Mesothelial cell of epicardium (in vitro differentiated cells): Measurements from ENCODE around the gene GPT2. TPM values are rescaled to one million over a fixed set of nuclear protein-coding genes. Genes with fewer than 3 reads are reported as not detected.

Experiments
- DNase-seq, 2 experiments: peaks; one replicate each; pipeline ENCODE4 v3.0.0; 2021; ENCODE audit warnings: low spot score in 2 of 2; ENCODE audit not compliant: unreplicated experiment in 2 of 2
- H3K27ac Mint-ChIP-seq: 2 replicates; pipeline ENCODE4 v1.8.0; 2021; ENCODE audit warnings: mixed read lengths
- H3K27me3 Mint-ChIP-seq: 2 replicates; pipeline ENCODE4 v1.8.0; 2021; ENCODE audit warnings: low read depth, mixed read lengths
- H3K36me3 Mint-ChIP-seq: 2 replicates; pipeline ENCODE4 v1.8.0; 2021; ENCODE audit warnings: mixed read lengths
- H3K4me1 Mint-ChIP-seq: 2 replicates; pipeline ENCODE4 v1.8.0; 2021; ENCODE audit warnings: mixed read lengths
- H3K4me3 Mint-ChIP-seq: 2 replicates; pipeline ENCODE4 v1.8.0; 2021; ENCODE audit warnings: mild to moderate bottlenecking, moderate library complexity, mixed read lengths
- H3K9me3 Mint-ChIP-seq: 2 replicates; pipeline ENCODE4 v1.8.0; 2021; ENCODE audit warnings: mixed read lengths
- total RNA-seq: library from RNA; stranded (reverse); gene quantifications from 3 replicates; pipeline ENCODE4 v1.2.1, GENCODE V29; 2021
- TF ChIP-seq, protein P1 (sequence below): fragments of 200-600 bp; sonication (generic); IDR thresholded peaks from one replicate; pipeline ENCODE4 v1.5.0; 2021; ENCODE audit warnings: antibody characterized with exemption; ENCODE audit not compliant: unreplicated experiment

Gene GPT2
- total RNA-seq, 1 donor from 2014 or later = 30.6 TPM

DNA sequence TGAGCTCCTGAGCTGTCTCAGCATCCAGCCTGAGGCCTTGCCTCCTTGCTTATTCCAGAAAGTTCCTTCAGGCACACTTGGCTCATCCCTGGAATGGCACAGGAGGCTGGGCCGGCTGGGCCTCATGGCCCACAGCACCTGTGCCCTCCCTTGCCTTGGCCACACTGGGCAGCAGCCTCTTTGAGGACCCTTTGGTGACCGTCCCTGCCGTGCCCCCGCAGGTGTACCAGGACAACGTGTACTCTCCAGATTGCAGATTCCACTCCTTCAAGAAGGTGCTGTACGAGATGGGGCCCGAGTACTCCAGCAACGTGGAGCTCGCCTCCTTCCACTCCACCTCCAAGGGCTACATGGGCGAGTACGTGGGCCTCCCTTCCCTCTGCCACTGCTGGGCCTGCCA lies 34.2 kb downstream of the GPT2 start:
- H3K27ac Mint-ChIP-seq = no peak overlapping the region
- peaks cover 24% of the 10 kb centered on the region for H3K4me1 Mint-ChIP-seq
- H3K4me3 Mint-ChIP-seq = no peak overlapping the region

DNA sequence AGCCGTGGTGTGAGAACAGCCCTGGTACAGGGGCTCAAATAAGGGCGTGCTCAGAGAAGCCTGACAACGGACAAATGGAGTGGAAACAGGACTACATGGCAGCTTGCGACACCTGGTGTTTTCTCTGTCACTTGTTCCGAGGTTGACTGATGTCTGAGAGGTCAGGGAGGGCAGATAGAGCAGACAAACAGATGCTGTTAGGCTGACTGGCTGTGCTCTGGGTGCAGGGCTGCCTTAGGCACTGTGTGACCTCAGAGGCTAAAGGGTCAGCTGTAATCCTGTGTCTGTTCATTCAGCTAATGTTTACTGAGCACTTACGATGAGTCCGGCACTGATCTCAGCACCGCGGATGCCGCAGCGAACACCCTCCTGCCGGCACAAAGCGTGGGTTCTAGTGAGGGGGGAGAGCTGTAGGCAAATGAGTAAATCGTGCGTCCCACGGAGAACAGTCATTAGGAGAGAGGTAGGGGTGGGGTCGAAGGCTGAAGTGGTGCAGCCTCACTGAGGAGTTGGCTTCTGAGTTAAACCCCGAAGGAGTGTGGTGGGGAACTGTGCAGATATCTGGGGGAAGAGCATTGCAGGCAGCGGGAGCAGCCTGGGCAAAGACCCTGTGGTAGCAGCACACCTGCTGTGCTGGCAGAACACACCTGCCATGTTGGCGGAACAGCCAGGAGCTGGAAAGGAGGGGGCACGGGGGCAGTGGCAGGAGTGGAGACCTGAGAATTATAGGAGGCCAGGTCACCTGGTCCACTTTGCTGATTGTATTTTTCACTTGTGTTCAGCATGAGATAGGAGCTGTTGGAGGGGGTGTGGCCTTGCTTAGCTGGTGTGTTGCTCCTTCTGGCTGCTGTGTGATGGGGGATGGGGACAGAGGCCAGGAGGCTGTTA lies 35.0 kb downstream of the GPT2 start:
- Mint-ChIP-seq H3K4me3 (no peak overlapping the region), H3K36me3 (peaks cover 38% of the 10 kb centered on the region), H3K27ac (peak overlapping the region; percentile 58), H3K27me3 (no peaks in the 10 kb centered on the region), H3K4me1 (peaks cover 24% of the 10 kb centered on the region), H3K9me3 (no peaks in the 10 kb centered on the region)
- TF ChIP-seq, protein P1, sequence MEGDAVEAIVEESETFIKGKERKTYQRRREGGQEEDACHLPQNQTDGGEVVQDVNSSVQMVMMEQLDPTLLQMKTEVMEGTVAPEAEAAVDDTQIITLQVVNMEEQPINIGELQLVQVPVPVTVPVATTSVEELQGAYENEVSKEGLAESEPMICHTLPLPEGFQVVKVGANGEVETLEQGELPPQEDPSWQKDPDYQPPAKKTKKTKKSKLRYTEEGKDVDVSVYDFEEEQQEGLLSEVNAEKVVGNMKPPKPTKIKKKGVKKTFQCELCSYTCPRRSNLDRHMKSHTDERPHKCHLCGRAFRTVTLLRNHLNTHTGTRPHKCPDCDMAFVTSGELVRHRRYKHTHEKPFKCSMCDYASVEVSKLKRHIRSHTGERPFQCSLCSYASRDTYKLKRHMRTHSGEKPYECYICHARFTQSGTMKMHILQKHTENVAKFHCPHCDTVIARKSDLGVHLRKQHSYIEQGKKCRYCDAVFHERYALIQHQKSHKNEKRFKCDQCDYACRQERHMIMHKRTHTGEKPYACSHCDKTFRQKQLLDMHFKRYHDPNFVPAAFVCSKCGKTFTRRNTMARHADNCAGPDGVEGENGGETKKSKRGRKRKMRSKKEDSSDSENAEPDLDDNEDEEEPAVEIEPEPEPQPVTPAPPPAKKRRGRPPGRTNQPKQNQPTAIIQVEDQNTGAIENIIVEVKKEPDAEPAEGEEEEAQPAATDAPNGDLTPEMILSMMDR = no peak
- DNase-seq = no peak

More for the DNA sequence above, 34.2 kb downstream of the GPT2 start:
- Mint-ChIP-seq H3K36me3 (peaks cover 37% of the 10 kb centered on the region), H3K27me3 (no peaks in the 10 kb centered on the region), H3K9me3 (no peaks in the 10 kb centered on the region)
- TF ChIP-seq, protein P1 = no peak
- no peak for DNase-seq

DNA sequence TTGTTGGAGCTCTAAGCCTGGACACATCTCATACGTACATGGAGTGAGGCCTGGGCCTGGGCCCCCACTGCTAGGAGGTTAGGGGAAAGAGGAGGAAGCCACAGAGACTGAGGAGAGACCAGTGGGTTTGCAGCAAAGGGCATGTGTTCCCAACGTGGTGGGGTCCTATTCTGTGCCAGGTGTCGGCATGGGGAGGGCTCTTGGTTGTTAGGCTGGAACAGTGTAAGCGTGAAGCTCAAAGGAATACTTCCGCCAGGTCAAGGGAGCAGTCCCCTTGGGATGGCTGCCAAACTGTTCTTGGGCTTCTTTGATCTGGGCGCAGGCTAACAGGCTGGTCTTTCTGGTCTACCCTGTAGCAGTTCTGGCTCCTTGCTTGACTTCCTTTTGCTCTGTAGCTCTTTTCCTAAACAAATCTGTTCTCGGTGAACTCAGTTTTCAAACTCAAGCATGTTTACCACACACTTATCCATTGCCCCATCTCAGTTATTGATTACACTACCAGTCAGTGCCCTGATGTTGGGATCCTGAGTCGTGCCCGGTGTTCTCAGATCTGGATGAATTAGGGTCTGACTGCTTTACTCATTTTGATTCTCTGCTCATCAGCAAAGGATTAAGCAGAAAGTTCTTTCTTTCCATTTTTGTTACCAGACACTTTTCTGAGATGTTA lies 36.4 kb downstream of the GPT2 start:
- no peaks in the 10 kb centered on the region for H3K27me3 Mint-ChIP-seq
- TF ChIP-seq, protein P1 = no peak
- DNase-seq = no peak
- H3K27ac Mint-ChIP-seq = peak overlapping the region; percentile 71
- no peaks in the 10 kb centered on the region for H3K9me3 Mint-ChIP-seq
- H3K4me3 Mint-ChIP-seq = no peak overlapping the region
- H3K4me1 Mint-ChIP-seq = peaks cover 24% of the 10 kb centered on the region
- peaks cover 33% of the 10 kb centered on the region for H3K36me3 Mint-ChIP-seq

DNA sequence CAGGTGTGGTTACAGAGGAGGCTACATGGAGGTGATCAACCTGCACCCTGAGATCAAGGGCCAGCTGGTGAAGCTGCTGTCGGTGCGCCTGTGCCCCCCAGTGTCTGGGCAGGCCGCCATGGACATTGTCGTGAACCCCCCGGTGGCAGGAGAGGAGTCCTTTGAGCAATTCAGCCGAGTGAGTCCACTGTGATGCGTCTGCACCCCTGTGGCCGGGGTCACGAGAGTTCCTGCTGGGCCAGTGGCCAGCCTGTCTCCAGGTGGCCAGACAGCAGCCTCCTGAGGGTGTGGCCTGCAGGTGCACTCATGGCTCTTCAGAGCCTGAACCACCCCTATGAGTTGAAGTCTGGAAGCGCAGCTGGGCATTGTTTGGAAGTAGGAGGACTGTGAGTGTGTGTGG lies 38.1 kb downstream of the GPT2 start:
- Mint-ChIP-seq H3K27me3 (no peaks in the 10 kb centered on the region), H3K4me1 (peaks cover 24% of the 10 kb centered on the region), H3K27ac (no peak overlapping the region), H3K36me3 (peaks cover 27% of the 10 kb centered on the region), H3K9me3 (no peaks in the 10 kb centered on the region), H3K4me3 (no peak overlapping the region)
- TF ChIP-seq, protein P1 = no peak
- no peak for DNase-seq

DNA sequence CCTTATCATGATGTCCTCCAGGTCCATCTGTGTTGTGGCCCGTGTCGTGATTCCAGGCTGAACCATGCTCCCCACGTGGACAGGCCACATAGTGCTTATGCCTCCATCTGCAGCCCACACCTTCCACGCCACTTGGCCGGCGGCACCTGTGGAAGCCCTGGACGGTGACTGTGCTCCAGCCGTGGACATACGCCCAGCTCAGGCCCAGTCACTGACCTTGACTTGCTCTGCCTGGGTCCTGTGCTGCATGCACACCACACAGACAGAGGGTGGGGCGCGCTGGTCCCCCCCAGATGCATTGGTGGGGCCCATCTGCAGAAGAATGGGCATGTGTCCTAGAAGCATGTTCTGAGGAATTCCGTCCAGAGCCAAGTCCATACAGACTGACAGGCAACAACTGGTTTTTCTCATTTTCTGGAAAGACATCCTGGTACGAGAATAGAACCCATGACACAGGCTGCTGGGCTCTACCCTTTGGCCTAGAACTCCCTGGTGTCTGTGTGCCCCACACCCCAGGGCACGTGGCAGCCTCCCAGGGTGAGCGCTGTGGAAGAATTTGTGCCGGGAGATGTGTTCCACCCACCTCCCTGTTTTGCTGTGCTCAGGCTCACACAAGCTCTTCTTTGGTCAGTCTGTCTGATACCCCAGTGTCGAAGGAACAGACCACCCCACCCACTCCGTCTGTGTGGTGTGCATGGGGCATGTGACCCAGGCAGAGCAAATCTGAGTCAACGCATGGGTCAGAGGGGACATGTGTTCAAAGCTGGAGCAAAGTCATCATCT lies 39.5 kb downstream of the GPT2 start:
- no peak overlapping the region for H3K4me3 Mint-ChIP-seq
- H3K36me3 Mint-ChIP-seq = peaks cover 34% of the 10 kb centered on the region
- TF ChIP-seq, protein P1 = no peak
- no peaks in the 10 kb centered on the region for H3K9me3 Mint-ChIP-seq
- H3K27me3 Mint-ChIP-seq = no peaks in the 10 kb centered on the region
- no peak overlapping the region for H3K27ac Mint-ChIP-seq
- no peak for DNase-seq
- H3K4me1 Mint-ChIP-seq = peaks cover 24% of the 10 kb centered on the region
